ENCODE results near the gene MCC.

- no peak for TF ChIP-seq NFRKB (IDR thresholded peaks at IDR 0.05)
- no peak for TF ChIP-seq LEF1 (IDR thresholded peaks at IDR 0.05; ENCODE audit: borderline replicate concordance)
Measured at GRCh38 chr5:113162208-113162607, 326.0 kb downstream of the MCC start.
